Right ventricle myocardium inferior (tissue), 1 donor: Measurements from ENCODE around the gene MLLT11. TPM values are rescaled to one million over a fixed set of nuclear protein-coding genes. Genes with fewer than 3 reads are reported as not detected.

ENCODE experiments used
- ATAC-seq: fragments of 200-7000 bp; cut with Tn5 transposase; one replicate; pipeline ENCODE4 v1.9.1; 2020; ENCODE audit warnings: mild to moderate bottlenecking, moderate library complexity
- DNase-seq: peaks from one replicate; pipeline ENCODE4 v3.0.0; 2021; ENCODE audit errors: missing footprints
- intact Hi-C: fragments of 100-400 bp; cut with DNase I; formaldehyde crosslinking; loops from one replicate; pipeline ENCODE4 v1.11.0; 2022
- total RNA-seq: library from RNA; stranded (reverse); fragmentation: NEBNext Ultra II Directional; extraction: Animal tissue kit (Norgen Biotek cat#: 25700); gene quantifications from one replicate; pipeline ENCODE4 v1.2.1, GENCODE V29; 2021
- donor health status: DM: no; HTN: yes; CAD: no; lungs with severe emphysema.

The MLLT11 gene
- total RNA-seq, 1 donor from 2014 or later: 4.9 TPM

DNA sequence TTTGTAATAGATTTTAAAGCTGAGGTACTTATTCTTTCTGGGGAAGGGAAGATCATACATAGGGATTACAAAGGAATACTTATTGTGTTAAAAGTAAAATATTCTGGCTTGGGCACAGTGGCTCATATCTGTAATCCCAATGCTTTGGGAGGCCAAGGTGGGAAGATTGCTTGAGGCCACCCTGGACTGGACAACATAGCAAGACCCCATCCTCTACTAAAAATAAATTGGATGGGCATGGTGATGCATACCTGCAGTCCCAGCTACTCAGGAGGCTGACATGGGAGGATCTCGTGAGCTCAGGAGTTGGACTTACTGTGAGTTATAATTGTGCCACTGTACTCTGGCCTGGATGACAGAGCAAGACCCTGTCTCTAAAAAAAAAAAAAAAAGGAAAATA lies 37.9 kb downstream of the MLLT11 start:
- intact Hi-C loops: loop anchor here (10.0 kb wide), 1 partner anchor 157 kb away; the partner anchor contains the start of gene PSMD4

DNA sequence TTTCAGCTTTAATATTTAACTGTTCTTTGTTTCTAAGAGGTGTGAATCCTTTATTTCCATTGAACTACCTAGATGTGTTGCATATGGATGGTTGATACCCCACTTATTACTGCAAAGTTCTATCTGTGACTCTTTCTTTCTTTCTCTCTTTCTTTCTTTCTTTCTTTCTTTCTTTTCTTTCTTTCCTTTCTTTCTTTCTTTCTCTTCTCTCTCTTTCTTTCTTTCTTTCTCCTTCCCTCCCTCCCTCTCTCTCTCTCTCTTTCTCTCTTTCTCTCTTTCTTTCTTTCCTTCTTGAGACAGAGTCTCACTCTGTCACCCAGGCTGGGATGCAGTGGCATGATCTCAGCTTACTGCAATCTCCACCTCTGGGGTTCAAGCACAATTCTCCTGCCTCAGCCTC lies 44.4 kb downstream of the MLLT11 start:
- ATAC-seq (no peak), DNase-seq (no peak)
- intact Hi-C loops: no loop called here

More for the DNA sequence above, 37.9 kb downstream of the MLLT11 start:
- ATAC-seq (no peak), DNase-seq (no peak)

DNA sequence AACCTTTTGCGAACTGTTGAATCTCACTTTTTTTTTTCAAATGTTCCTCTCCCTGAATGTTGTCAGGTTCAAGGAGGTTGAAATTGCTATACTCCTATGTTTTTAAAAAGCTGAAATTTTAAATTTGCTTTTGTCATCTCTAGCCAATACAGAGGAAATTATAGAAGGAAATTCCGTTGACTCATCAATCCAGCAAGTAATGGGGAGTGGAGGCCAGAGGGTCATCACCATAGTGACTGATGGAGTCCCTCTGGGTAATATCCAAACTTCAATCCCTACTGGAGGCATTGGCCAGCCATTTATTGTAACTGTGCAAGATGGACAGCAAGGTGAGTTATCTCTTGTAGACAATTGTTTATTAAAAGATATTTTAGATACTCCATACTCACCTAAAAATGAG lies 46.7 kb downstream of the MLLT11 start:
- ATAC-seq: no peak

DNA sequence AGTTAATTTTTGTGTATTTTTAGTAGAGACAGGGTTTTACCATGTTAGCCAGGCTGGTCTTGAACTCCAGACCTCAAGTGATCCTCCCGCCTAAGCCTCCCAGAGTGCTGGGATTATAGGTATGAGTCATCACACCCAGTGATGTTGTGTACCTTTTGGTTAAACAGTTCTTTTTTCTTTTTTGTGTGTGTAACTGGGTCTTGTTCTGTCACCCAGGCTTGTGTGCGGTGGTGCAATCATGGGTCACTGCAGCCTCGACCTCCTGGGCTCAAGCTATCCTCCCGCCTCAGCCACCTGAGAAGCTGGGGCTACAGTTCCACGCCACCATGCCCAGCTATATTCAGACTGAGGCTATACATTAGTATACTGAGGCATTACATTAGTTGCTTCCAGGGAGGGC lies 48.1 kb downstream of the MLLT11 start:
- intact Hi-C loops: no loop called here
- DNase-seq (no peak), ATAC-seq (no peak)

More for the DNA sequence above, 46.7 kb downstream of the MLLT11 start:
- no peak for DNase-seq
- intact Hi-C loops: no loop called here

DNA sequence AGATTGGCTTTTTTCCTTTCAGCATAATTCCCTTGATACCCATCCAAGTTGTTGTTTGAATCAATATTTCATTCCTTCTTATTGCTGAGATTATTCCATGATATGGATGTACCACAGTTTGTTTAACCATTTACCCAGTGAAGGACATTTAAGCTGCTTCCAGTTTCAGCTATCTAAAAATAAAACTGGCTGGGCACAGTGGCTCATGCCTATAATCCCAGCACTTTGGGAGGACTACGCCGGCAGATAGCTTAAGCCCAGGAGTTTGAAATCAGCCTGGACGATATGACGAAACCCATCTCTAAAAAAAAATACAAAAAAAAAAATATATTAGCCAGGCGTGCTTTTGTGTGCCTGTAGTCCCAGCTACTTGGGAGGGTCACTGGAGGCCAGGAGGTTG lies 53.7 kb downstream of the MLLT11 start:
- intact Hi-C loops: no loop called here
- ATAC-seq (no peak), DNase-seq (no peak)

Other genes starting within 250 kb of the MLLT11 start
- 28.9 TPM for gene ARNT, start 183.8 kb upstream of the MLLT11 start, total RNA-seq
- gene CTXND2, start 173.3 kb upstream of the MLLT11 start, total RNA-seq: not detected
- 16.2 TPM for gene SETDB1, start 134.0 kb upstream of the MLLT11 start, total RNA-seq
- 92.6 TPM for gene CERS2, start 85.6 kb upstream of the MLLT11 start, total RNA-seq
- gene ANXA9, start 78.1 kb upstream of the MLLT11 start, total RNA-seq: not detected
- 38.5 TPM for gene MINDY1, start 53.5 kb upstream of the MLLT11 start, total RNA-seq
- 42.1 TPM for gene PRUNE1, start 51.9 kb upstream of the MLLT11 start, total RNA-seq
- gene BNIPL, start 23.8 kb upstream of the MLLT11 start, total RNA-seq: 0.30 TPM
- 6.6 TPM for gene C1orf56, start 12.6 kb upstream of the MLLT11 start, total RNA-seq
- 28.0 TPM for gene CDC42SE1, start 775 bp upstream of the MLLT11 start, total RNA-seq
- gene GABPB2, start 10.4 kb downstream of the MLLT11 start, total RNA-seq: 8.4 TPM
- gene SEMA6C, start 86.2 kb downstream of the MLLT11 start, total RNA-seq: 57.6 TPM
- gene TNFAIP8L2, start 96.3 kb downstream of the MLLT11 start, total RNA-seq: 2.6 TPM
- 12.3 TPM for gene LYSMD1, start 105.5 kb downstream of the MLLT11 start, total RNA-seq
- gene SCNM1, start 105.7 kb downstream of the MLLT11 start, total RNA-seq: 16.6 TPM
- not detected for gene TMOD4, start 115.6 kb downstream of the MLLT11 start, total RNA-seq
- 47.1 TPM for gene VPS72, start 129.8 kb downstream of the MLLT11 start, total RNA-seq
- 34.8 TPM for gene PIP5K1A, start 138.2 kb downstream of the MLLT11 start, total RNA-seq
- gene PSMD4, start 194.3 kb downstream of the MLLT11 start, total RNA-seq: 164 TPM
- 10.8 TPM for gene ZNF687, start 221.9 kb downstream of the MLLT11 start, total RNA-seq